HG03460 (cell line): ENCODE results near the gene SPATA25.
"Not testable (repeated sequence)": the region's sequence is repeated elsewhere in the genome, so short reads cannot be mapped to it uniquely, and the experiment has no call there.

Source experiments
- ATAC-seq: cut with Tn5 transposase; IDR thresholded peaks from one replicate; pipeline ENCODE4 v1.9.1; 2021; ENCODE audit not compliant: unreplicated experiment

Gene SPATA25, protein sequence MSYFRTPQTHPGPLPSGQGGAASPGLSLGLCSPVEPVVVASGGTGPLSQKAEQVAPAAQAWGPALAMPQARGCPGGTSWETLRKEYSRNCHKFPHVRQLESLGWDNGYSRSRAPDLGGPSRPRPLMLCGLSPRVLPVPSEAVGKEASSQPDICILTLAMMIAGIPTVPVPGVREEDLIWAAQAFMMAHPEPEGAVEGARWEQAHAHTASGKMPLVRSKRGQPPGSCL

DNA sequence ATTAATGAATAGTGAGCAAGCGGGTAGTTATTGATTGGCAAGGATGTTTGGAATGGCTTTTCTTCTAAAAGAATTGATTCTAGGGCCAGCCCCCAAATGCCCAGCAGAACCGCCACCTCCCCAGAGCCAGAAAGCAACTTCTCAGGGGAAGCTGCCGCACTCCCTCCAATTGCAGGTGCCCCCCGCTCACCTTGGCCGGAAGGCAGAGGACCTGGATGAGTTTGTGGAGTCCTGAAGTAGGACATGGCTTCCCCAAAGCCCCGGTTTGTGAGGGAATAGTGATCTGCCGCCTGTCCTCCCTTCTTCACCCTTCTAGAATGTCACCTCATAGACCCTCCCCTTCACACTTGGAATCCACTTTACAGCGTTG lies at the start of gene SPATA25:
SPATA25 (minus strand) TSS at position 277 of the 370 bp plus-strand sequence; CDS start at position 245, 32 bp downstream.
- no peak for ATAC-seq

DNA sequence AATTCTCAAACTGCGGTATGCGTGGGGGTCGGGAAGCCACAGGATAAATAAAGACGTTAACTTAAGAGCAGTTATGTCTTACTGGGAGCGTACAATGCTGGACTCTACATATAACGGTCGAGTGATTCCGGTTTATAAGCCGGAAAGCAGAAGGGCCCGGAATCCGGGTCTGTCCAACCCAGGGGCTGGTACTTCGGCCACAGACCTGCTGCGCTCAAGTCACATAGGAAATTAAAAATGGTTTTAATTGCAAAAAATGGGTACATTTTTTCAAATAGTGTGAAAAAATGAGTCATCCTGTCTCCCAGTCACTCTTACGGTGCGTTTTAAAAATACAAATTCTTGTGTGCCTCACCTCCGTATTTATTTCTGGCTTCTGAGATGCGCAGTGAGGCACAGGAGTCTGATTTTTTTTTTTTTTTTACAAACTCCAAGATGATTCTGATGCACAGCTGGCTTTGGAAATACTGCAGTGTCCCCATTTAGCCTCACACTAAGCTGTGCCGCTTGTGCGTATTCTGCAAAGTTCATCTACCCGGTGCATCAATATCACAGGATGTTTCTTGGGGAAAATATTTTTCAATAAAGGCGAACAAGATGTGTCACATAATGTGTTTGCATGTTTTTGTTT lies 48.1 kb upstream of the SPATA25 start:
- ATAC-seq: no peak

DNA sequence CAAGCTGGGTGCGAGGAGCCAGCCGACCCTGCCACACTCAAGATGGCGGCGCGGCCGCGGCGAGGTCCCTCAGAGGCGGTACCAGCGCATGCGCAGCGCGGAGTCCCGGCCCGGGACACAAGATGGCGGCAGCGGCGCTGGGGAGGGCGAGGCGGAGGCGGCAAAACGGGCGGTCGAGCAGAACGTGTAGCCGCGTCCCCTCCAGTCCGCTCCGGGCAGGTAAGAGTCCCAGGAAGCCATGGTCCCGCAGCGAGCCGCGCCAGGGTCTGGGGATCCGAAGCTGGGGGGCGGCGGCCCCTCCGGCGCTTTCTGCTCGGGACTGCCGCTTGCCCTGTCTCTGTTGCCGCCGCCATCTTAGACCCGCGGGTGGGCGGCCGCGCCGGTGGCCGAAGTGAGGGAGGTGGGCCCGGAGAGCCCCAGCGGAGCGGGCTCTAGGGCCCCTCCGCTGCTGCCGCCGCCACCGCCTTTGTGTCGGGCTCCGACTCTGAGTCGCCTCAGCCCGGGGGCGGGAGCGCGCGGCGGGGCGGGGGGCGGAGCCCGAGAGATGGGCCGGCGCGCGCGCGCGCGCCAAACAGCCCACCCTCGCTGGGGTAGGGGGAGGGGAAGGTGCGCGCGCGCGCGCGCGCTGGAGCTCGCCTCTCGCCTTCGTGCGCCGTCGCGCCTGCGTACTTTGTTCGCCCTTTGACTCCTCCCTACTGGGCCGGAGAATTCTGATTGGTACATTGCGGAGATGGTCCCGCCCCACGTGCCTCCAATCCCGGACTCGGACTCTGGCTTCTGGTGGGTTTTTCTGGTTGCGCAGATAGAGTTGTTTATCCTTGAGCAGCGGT lies 47.4 kb upstream of the SPATA25 start, which contains the start of gene PCIF1:
PCIF1 (plus strand) TSS at position 98 of the 830 bp plus-strand sequence. CDS start 4,317 bp downstream, outside the sequence.
- ATAC-seq: peak; percentile 74

DNA sequence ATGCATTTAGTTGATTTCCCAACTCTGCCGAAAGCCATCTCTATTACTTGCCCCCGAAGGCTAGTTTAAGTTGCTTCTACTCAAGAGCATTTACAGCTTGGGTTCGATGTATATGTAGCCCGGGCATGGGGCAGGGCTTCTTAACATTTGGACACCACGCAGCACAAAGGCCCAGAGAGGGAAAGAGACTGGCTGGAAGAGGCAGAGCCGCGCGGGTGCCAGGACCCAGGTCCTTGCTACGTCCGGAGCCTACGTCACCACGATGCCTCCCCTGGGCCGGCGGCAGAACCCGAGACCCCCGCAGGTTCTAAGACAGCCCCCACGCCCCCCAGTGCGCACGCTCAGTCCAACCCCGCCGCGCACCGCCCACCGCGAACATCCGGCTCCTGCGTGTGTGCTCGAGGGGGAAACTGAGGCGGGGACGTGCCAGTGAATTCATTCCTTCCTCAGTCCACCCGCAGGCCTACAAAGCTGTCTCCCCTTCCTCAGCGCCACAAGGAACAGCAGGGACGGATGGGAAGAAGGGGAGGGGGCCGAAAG lies 46.7 kb upstream of the SPATA25 start:
- ATAC-seq: peak; percentile 21

DNA sequence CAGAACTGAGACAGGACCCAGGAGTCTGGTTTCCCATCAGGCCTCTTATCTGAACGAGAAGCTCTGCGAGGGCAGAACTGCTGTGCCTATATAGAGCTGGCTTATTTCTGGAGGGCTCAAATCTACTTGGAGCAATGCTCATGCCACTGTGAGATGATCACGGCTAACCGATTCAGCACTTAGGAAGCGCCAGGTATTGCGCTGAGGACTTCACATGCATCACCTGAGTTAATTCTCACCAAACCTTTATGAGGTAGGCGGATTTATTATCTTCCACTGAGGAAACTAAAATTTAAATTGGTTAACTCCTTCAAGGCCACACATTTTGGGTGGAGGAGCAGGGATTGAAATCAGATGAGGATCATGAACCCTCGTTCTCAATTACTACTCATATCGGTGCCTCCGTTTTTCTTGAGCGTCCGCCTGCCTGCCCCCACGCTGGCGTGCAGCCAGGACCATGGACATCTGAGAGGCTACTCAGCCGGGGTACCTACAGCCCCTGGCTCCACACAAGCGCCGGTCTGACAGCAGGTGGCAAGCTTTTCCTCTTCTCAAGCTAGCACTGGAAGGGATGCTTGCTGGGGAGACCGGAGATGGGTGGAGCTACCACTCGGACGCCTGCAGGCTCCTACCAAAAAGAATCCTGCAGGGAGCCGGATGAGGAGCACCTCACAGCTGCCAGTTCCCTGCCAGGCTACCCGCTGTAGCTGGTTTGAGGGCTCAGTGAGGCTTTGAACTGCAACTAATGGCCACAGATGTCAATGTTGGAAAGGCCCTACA lies 46.0 kb upstream of the SPATA25 start:
- ATAC-seq: peak; percentile 32

DNA sequence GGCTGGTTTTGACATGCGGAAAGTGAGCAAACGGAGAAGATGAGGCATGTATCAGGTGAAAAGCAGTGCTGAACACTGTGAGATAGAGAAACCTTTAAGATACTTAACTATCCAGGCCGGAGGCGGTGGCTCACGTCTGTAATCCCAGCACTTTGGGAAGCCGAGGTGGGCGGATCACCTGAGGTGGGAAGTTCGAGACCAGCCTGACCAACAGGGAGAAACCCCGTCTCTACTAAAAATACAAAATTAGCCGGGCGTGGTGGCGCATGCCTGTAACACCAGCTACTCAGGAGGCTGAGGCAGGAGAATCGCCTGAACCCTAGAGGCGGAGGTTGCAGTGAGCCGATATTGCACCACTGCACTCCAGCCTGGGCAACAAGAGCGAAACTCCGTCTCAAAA lies 44.3 kb upstream of the SPATA25 start:
- not testable (repeated sequence) for ATAC-seq

DNA sequence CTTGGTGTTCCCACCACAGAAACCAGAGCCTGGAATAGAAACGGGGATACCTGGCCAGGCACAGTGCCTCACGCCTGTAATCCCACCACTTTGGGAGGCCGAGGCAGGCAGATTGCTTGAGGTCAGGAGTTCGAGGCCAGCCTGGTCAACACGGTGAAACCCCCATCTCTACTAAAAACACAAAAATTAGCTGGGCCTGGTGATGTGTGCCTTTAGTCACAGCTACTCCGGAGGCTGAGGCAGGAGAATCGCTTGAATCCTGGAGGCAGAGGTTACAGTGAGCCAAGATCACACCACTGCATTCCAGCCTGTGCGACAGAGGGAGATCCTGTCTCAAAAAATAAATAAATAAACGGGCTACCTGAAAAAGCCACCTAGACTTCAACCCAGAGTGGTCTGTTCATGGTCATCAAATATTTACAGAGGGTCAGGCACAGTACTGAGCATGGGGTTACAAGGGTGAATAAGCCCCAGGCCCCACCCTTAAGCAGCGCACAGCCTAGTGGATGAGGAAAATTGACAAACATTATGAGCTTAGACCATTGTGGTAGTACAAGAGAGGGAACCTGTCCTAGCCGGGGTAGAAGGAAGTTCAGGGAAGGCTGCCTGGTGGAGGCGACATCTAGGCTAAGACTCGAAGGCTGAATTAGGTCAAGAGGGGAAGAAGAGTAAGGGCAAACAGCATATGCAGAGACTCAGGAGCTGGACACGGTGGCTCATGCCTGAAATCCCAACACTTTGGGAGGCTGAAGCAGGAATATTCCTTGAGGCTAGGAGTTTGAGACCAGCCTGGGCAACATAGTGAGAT lies 39.9 kb upstream of the SPATA25 start:
- no peak for ATAC-seq

DNA sequence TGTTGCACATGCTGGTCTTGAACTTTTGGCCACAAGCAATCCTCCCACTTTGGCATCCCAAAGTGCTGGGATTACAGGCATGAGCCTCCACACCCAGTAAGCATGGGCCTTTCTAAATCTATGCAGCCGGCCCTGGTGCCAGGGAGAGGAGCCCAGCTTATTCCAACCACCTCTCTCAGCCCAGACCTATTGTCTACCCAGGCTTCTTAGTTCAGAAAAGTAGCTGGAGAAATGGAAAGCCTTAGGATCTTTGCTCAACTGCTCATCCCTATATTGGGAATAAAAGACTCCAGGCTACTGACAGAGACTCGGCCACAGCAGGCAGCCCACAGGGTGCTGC lies 39.3 kb upstream of the SPATA25 start:
- no peak for ATAC-seq

DNA sequence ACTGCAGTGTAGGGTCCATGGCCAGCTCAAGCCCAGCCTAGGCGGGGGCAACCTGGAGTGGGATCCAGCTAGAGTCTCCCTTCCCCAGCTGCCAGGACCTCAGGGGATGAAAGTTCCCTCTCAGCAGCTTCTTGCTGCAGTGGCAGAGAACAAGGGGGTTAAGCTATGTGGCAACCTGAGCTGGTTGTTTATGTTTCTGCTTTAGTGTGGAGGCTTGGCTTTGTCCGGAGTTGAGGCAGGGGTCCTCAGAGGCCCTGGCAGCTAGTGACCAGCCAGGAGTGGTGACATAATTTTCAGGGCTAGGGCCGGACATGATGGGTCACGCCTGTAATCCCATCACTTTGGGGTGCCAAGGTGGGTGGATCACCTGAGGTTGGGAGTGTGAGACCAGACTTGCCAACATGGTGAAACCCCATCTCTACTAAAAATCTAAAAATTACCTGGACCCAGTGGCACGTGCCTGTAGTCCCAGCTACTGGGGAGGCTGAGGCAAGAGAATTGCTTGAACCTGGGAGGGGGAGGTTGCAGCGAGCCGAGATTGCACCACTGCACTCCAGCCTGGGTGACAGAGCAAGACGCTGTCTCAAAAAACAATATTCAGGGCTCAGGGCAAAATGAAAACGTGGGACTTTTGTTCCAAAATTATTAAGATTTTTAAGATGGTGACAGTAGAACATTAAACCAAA lies 38.5 kb upstream of the SPATA25 start:
- no peak for ATAC-seq

DNA sequence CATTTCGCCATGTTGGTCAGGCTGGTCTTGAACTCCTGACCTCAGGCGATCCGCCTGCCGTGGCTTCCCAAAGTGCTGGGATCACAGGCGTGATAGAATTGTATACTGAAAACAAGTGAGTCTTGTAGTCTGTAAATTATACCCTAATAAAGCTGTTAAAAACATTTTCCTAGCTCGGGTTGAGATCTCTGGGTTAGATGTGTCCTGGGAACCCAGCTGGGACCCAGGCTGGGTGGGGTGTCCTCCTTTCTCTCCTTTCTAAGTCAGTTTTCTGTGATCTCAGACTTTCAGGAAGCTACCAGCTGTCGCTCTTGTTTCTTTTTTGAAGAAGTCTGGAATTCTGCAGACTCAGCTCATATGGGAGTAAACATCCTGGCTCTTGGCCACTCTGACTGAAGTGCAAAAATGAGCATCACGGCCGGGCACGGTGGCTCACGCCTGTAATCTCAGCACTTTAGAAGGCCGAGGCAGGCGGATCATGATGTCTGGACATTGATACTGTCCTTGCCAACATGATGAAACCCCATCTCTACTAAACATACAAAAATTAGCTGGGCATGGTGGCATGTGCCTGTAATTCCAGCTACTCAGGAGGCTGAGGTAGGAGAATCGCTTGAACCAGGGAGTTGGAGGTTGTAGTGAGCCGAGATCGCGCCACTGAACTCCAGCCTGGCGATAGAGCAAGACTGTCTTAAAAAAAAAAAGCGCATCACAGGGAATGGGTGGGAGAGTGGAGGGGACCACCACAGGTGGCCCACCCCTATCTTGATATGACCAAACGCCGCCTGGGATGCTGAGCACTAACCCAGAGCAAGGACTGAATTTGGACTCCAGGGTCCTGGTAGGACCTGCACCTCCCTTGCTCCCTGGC lies 37.2 kb upstream of the SPATA25 start:
- ATAC-seq: no peak

DNA sequence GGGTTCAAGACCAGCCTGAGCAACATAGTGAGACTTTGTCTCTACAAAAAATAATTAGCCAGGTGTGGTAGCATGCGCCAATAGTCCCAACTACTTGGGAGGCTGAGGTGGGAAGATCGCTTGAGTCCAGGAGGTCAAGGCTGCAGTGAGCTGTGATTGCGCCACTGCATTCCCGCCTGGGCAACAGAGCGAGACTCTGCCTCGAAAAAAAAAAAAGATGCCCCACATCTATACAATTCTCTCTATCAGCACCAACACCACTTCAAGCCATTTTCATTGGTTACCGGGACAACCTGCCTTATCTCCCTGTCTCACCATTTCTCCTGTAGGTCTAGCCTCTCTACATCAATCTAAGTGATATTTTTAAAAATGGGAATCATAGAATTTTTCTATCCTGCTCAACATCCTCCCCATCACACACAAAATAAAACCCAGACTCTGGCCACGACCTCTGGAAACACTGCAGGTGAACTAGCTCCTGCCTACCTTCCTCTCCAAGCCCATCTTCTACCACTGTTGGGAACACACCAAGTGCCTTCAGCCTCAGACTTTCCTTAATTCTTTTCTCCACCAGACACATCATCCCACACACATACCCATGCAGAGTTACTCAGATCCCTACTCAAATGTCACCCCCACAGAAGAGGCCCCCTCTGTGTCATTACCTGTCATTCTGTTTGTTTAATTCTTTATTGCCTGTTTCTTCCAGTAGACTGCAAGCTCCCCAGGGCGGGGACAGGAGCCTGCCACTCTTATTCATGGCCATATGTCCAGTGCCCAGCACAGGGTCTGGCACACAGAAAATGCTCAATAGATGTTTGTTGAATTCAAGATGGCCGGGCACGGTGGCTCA lies 34.1 kb upstream of the SPATA25 start:
- ATAC-seq: no peak

DNA sequence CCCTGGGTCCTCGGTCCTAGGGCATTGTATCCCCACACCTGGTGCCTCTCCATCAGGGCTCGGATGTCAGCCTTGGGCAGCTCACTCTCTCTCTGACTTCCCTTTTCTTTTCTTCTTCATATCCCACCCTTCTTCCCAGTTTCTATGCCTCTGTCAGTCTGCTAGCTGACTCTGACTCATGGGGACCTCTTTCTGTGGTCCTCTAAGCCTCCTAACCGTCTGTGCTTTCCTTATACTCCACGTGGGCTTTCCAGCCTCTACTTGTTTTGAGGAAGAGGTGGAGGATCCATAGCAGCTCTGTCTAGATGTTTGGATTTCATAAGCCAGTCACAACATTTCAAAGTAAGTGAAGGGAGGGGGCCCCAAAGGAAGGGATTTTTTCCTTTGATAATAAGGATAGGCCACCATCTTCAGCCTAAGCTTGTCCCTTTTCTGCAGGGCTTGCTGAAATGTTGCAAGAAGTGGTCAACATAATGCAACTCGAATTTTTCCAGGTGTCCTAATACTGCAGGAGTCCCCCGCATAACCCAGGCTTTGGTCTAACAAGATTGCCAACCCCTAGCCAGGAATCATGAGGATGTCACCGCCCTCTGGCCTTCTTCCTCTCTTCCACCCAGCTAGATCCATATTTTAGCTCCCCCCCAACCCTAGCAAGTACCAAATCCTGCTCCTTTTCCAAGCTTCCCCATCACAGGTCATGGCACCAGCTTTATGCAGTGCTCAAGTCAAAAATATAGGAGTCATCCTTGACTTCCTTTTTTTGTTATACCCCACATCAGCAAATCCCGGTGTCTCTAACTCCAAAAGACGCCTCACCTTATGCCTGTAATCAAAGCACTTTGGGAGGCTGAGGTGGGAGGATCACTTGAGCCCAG lies 33.3 kb upstream of the SPATA25 start:
- ATAC-seq: no peak

DNA sequence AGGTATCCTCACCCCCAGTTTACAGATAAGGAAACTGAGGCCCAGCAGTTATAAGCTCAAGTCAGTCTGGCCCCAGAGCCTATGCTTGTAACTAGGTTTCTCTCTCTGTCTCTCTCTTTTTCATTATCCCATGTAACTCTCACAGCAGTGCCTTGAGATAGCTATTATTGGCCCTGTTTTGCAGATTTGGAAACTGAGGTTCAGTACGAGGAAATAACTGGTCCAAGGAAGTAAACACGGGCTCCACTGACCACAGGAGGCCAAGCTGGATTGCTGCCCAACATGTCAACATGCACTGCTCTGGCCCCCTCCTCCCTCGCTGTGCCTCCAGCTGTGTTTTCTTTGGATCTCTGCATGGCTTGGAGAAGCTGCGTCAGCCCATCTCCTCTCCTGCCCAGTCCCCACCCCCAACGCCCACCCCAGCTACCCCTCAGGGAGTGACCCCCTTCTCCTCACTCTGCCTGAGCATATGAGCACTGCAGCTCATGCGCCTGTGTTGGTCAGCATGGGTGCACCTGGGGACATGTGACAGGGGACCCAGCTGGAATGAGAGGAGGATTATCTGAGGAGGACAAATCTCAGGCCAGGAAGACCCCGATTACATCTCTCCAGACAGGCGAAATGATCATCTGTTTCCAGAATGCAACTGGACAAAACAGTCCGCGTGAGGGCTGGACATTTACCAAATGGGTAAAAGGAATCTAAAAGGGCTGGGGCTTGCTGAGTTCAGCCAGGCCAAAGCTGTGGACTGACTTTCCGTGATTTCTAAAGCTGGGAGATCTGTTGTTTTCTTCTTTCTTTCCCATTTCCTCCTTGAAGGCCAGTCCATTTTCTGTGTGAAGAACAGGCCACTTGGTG lies 32.3 kb upstream of the SPATA25 start:
- ATAC-seq: no peak

DNA sequence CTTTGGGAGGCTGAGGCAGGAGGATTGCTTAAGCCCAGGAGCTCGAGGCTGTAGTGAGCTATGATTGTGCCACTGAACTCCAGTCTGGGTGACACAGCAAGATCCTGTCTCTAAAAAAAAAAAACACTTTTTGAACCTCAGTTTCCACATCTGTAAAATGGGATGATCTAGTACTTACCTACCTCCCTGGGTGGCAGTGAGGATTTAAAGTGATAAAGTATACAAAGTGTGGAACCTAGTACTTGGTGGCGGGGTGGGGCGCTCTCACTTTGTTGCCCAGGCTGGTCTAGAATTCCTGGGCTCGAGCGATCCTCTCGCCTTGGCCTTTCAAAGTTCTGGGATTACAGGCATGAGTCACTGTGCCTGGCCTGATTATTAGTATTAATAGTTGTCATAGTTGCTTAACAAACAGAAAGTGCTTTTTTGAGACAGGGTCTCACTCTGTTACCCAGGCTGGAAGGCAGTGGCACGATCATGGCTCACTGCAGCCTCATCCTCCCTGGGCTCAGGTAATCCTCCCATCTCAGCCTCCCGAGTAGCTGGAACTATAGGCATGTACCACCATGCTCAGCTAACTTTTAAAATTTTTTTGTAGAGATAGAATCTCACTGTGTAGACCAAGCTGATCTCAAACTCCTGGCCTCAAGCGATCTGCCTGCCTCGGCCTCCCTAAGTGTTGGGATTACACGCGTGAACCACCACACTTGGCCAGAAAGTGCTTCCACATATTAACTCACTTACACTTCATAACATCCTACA lies 31.5 kb upstream of the SPATA25 start:
- no peak for ATAC-seq

DNA sequence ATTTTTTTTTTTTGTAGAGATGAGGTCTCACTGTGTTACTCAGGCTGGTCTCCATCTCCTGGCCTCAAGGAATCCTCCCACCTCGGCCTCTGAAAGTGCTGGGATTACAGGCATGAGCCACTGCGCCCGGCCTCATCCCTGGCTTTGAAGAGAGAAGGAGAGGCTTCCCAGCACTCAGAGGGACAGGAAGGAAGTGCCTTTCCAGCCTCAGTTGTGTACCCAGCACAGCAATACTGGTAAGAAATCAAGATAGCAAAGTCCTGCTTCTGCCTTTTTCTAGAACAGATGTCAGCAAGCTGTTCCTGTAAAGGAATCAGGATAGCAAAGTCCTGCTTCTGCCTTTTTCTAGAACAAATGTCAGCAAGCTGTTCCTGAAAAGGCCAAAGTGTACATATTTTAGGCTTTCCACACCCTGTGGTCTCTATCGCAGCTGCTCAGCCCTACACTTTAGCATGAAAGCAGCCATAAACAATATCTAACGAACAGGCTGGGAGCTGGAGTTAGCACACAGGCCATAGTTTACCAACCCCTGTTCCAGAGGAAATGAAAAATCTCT lies 30.8 kb upstream of the SPATA25 start:
- no peak for ATAC-seq
